SK-N-MC (cell line): ENCODE measurements around the gene GPD1L.

Experiments used
- EZH2 ChIP-seq: fragments of 200-600 bp; sonication (generic); IDR thresholded peaks from one replicate; pipeline ENCODE4 v1.6.1; 2017; ENCODE audit warnings: antibody characterized with exemption
- FOXP2 ChIP-seq: optimal IDR thresholded peaks from 2 replicates; pipeline ENCODE3; 2011; ENCODE audit warnings: mild to moderate bottlenecking, moderate library complexity; ENCODE audit not compliant: insufficient read depth; ENCODE audit errors: extremely low read length, control extremely low read depth
- POLR2AphosphoS5 ChIP-seq: IDR thresholded peaks from 2 replicates; pipeline ENCODE4 v1.6.1; 2012; ENCODE audit warnings: mild to moderate bottlenecking, low read depth, low read length, borderline replicate concordance

DNA sequence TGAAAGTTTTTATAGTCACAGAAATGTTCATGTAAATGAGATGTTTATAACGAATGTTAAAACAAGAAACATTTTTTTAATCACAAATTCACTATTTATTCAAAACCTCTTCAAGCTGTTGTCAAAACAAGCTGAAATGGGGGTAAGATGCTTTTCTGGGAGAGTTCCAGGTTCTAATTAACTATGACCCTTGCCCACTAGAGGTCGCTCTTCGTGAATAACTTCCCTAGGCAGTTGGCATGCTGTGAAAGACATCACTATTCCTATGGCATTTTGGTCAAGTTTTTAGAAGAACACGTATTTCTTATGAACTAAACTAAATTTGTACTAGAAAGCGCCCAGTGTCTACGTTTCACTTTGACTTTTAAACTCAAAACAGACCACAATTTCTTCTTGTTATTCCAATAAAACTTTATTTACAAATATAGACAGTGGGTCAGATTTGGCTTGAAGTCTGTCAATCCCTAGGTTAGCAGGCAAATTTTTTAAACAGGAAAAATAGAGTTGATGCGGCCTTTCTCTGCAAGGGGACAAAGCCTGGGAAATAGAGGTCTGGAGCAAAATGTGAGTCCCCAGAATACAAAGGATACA is 69.3 kb downstream of the GPD1L start:
- no peak for TF ChIP-seq EZH2
- no peak for TF ChIP-seq POLR2AphosphoS5
- TF ChIP-seq FOXP2: no peak
